Trophoblast cell (in vitro differentiated cells and primary cell): Measurements from ENCODE around the gene COA4.

ENCODE experiments used
- DNase-seq, 2 donors: peaks; one replicate each; pipeline ENCODE4 v3.0.0-alpha.2; 2016
- H2AFZ ChIP-seq: 2 replicates; pipeline ENCODE4 v1.6.1; 2013; ENCODE audit warnings: low read length, moderate library complexity, mild to moderate bottlenecking; ENCODE audit not compliant: insufficient read depth, poor library complexity
- H2AK5ac ChIP-seq: 2 replicates; pipeline ENCODE4 v1.6.1; 2013; ENCODE audit warnings: mild to moderate bottlenecking, low read length
- H2BK120ac ChIP-seq: 2 replicates; pipeline ENCODE4 v1.6.1; 2013; ENCODE audit warnings: low read length, mild to moderate bottlenecking, moderate library complexity; ENCODE audit not compliant: insufficient read depth, poor library complexity
- H2BK12ac ChIP-seq: 2 replicates; pipeline ENCODE4 v1.6.1; 2013; ENCODE audit warnings: mild to moderate bottlenecking, low read length, moderate library complexity
- H2BK5ac ChIP-seq: 2 replicates; pipeline ENCODE4 v1.6.1; 2013; ENCODE audit warnings: low read length, low read depth, moderate library complexity, mild to moderate bottlenecking; ENCODE audit not compliant: poor library complexity
- H3K14ac ChIP-seq: 2 replicates; pipeline ENCODE4 v1.6.1; 2013; ENCODE audit warnings: mild to moderate bottlenecking, low read length
- H3K18ac ChIP-seq: 2 replicates; pipeline ENCODE4 v1.6.1; 2013; ENCODE audit warnings: mild to moderate bottlenecking, low read length
- H3K23ac ChIP-seq: 2 replicates; pipeline ENCODE4 v1.6.1; 2013; ENCODE audit warnings: low read length
- H3K27ac ChIP-seq: 2 replicates; pipeline ENCODE4 v1.5.1; 2013; ENCODE audit warnings: low read depth, mild to moderate bottlenecking, inconsistent platforms, low read length, moderate library complexity
- H3K27me3 ChIP-seq: 2 replicates; pipeline ENCODE4 v1.6.1; 2013; ENCODE audit warnings: inconsistent platforms, mild to moderate bottlenecking, low read length, moderate library complexity; ENCODE audit not compliant: insufficient read depth
- H3K36me3 ChIP-seq, 2 experiments: 1 replicate in 1 of 2; 2 replicates in 1 of 2; pipeline ENCODE4 v1.6.1; 2013; ENCODE audit warnings: low read length in 2 of 2, mild to moderate bottlenecking in 2 of 2, moderate library complexity in 1 of 2; ENCODE audit not compliant: insufficient read depth in 2 of 2, control insufficient read depth in 1 of 2
- H3K4ac ChIP-seq: 2 replicates; pipeline ENCODE4 v1.6.1; 2013; ENCODE audit warnings: low read depth, mild to moderate bottlenecking, low read length, moderate library complexity
- H3K4me1 ChIP-seq, 2 experiments: 1 replicate in 1 of 2; 2 replicates in 1 of 2; pipeline ENCODE4 v1.6.1; 2013; ENCODE audit warnings: low read length in 2 of 2, mild to moderate bottlenecking in 2 of 2, moderate library complexity in 1 of 2; ENCODE audit not compliant: insufficient read depth in 2 of 2, control insufficient read depth in 1 of 2
- H3K4me2 ChIP-seq: 2 replicates; pipeline ENCODE4 v1.6.1; 2013; ENCODE audit warnings: inconsistent platforms, mild to moderate bottlenecking, low read length, moderate library complexity
- H3K4me3 ChIP-seq: 2 replicates; pipeline ENCODE4 v1.5.1; 2013; ENCODE audit warnings: mild to moderate bottlenecking, low read depth, low read length, inconsistent platforms
- H3K79me1 ChIP-seq: one replicate; pipeline ENCODE4 v1.6.1; 2013; ENCODE audit warnings: low read length
- H3K79me2 ChIP-seq: 2 replicates; pipeline ENCODE4 v1.6.1; 2013; ENCODE audit warnings: low read length, mild to moderate bottlenecking; ENCODE audit not compliant: control insufficient read depth, insufficient read depth, poor library complexity
- H3K9ac ChIP-seq: 2 replicates; pipeline ENCODE4 v1.6.1; 2013; ENCODE audit warnings: mild to moderate bottlenecking, low read length
- H3K9me3 ChIP-seq: 2 replicates; pipeline ENCODE4 v1.6.1; 2013; ENCODE audit warnings: low read depth, mild to moderate bottlenecking, control low read depth, inconsistent platforms, low read length; ENCODE audit not compliant: insufficient read depth
- H4K12ac ChIP-seq: 2 replicates; pipeline ENCODE4 v1.6.1; 2013; ENCODE audit warnings: low read depth, mild to moderate bottlenecking, low read length, moderate library complexity
- H4K8ac ChIP-seq: 2 replicates; pipeline ENCODE4 v1.6.1; 2013; ENCODE audit warnings: low read depth, mild to moderate bottlenecking, low read length, moderate library complexity
- H4K91ac ChIP-seq: one replicate; pipeline ENCODE4 v1.6.1; 2013; ENCODE audit warnings: low read depth, mild to moderate bottlenecking, low read length, moderate library complexity
- WGBS: extraction: QIAGEN DNeasy Blood & Tissue Kit; methylation state at CpG from one replicate; pipeline ENCODE4 v1.1.7; 2013; ENCODE audit warnings: missing lambda C conversion rate; ENCODE audit not compliant: insufficient read length, insufficient coverage; ENCODE audit errors: extremely low coverage; 5-methylcytosine and 5-hydroxymethylcytosine counted together

Gene COA4

GRCh38 chr11:73913472-73913871 is 36.8 kb upstream of the COA4 start:
- Histone ChIP-seq H3K27me3 (no peaks in the 10 kb centered on the region), H3K4me2 (no peak overlapping the region), H3K4me3 (no peak overlapping the region), H3K79me1 (no peaks in the 10 kb centered on the region), H3K4me1 (no peaks in the 10 kb centered on the region), H3K4ac (no peak overlapping the region), H4K12ac (no peak overlapping the region), H3K18ac (no peak overlapping the region), H3K9ac (no peak overlapping the region), H4K8ac (no peak overlapping the region), H3K27ac (no peak overlapping the region), H2BK12ac (no peak overlapping the region), H4K91ac (no peak overlapping the region), H2AK5ac (no peak overlapping the region), H2AFZ (no peak overlapping the region), H3K23ac (no peak overlapping the region), H3K36me3 (peaks cover 5 to 10% of the 10 kb centered on the region in 2 experiments), H2BK120ac (no peak overlapping the region), H3K9me3 (no peaks in the 10 kb centered on the region), H3K79me2 (no peaks in the 10 kb centered on the region), H2BK5ac (no peak overlapping the region), H3K14ac (no peak overlapping the region)
- DNase-seq = peak in 1 of 2 donors; percentile 49

GRCh38 chr11:73912026-73912425 is 35.4 kb upstream of the COA4 start:
- H2AFZ ChIP-seq = no peak overlapping the region
- H4K8ac ChIP-seq = no peak overlapping the region
- no peak for DNase-seq
- no peak overlapping the region for H3K14ac ChIP-seq
- H3K36me3 ChIP-seq = peaks cover 5 to 10% of the 10 kb centered on the region in 2 experiments
- H3K9ac ChIP-seq = no peak overlapping the region
- no peaks in the 10 kb centered on the region for H3K79me2 ChIP-seq
- no peak overlapping the region for H4K12ac ChIP-seq
- H3K4ac ChIP-seq = no peak overlapping the region
- H3K27me3 ChIP-seq = no peaks in the 10 kb centered on the region
- H3K4me2 ChIP-seq = no peak overlapping the region
- no peak overlapping the region for H2BK5ac ChIP-seq
- no peaks in the 10 kb centered on the region for H3K9me3 ChIP-seq
- H3K4me1 ChIP-seq = no peaks in the 10 kb centered on the region
- H3K4me3 ChIP-seq = no peak overlapping the region
- no peak overlapping the region for H2BK120ac ChIP-seq
- H4K91ac ChIP-seq = no peak overlapping the region
- WGBS = no CpG with 5 or more reads among the region's 2 CpGs
- H2AK5ac ChIP-seq = no peak overlapping the region
- no peak overlapping the region for H3K18ac ChIP-seq
- H3K79me1 ChIP-seq = no peaks in the 10 kb centered on the region
- H2BK12ac ChIP-seq = no peak overlapping the region
- no peak overlapping the region for H3K27ac ChIP-seq
- no peak overlapping the region for H3K23ac ChIP-seq

GRCh38 chr11:73907191-73907590 is 30.5 kb upstream of the COA4 start:
- no peak overlapping the region for H2AFZ ChIP-seq
- no peak overlapping the region for H4K91ac ChIP-seq
- H3K4me3 ChIP-seq = no peak overlapping the region
- no peak overlapping the region for H2AK5ac ChIP-seq
- no CpG with 5 or more reads among the region's 4 CpGs for WGBS
- H3K36me3 ChIP-seq = peaks cover 0 to 2% of the 10 kb centered on the region in 2 experiments
- H4K8ac ChIP-seq = no peak overlapping the region
- H3K14ac ChIP-seq = no peak overlapping the region
- H3K27ac ChIP-seq = no peak overlapping the region
- H2BK120ac ChIP-seq = no peak overlapping the region
- no peak overlapping the region for H3K9ac ChIP-seq
- no peak overlapping the region for H2BK12ac ChIP-seq
- peak; percentile 31 to 66 for DNase-seq
- no peak overlapping the region for H3K4me2 ChIP-seq
- no peak overlapping the region for H3K4ac ChIP-seq
- no peaks in the 10 kb centered on the region for H3K27me3 ChIP-seq
- H3K4me1 ChIP-seq = no peaks in the 10 kb centered on the region
- no peaks in the 10 kb centered on the region for H3K79me2 ChIP-seq
- no peaks in the 10 kb centered on the region for H3K9me3 ChIP-seq
- H3K18ac ChIP-seq = no peak overlapping the region
- no peak overlapping the region for H4K12ac ChIP-seq
- H3K23ac ChIP-seq = no peak overlapping the region
- H3K79me1 ChIP-seq = no peaks in the 10 kb centered on the region
- H2BK5ac ChIP-seq = no peak overlapping the region

GRCh38 chr11:73902303-73902702 is 25.7 kb upstream of the COA4 start:
- H3K9me3 ChIP-seq = no peaks in the 10 kb centered on the region
- no peaks in the 10 kb centered on the region for H3K79me2 ChIP-seq
- no peaks in the 10 kb centered on the region for H3K79me1 ChIP-seq
- no peak overlapping the region for H2BK12ac ChIP-seq
- H3K4me2 ChIP-seq = no peak overlapping the region
- H2AK5ac ChIP-seq = no peak overlapping the region
- H4K91ac ChIP-seq = no peak overlapping the region
- no peak overlapping the region for H4K8ac ChIP-seq
- H3K9ac ChIP-seq = no peak overlapping the region
- H2BK120ac ChIP-seq = no peak overlapping the region
- H3K27me3 ChIP-seq = no peaks in the 10 kb centered on the region
- no peak overlapping the region for H4K12ac ChIP-seq
- peaks cover 2% of the 10 kb centered on the region in 2 experiments for H3K36me3 ChIP-seq
- H3K27ac ChIP-seq = no peak overlapping the region
- no peak overlapping the region for H3K14ac ChIP-seq
- no CpG with 5 or more reads among the region's 1 CpG for WGBS
- no peaks in the 10 kb centered on the region for H3K4me1 ChIP-seq
- no peak overlapping the region for H2AFZ ChIP-seq
- H3K4me3 ChIP-seq = no peak overlapping the region
- H3K4ac ChIP-seq = no peak overlapping the region
- H2BK5ac ChIP-seq = no peak overlapping the region
- DNase-seq = no peak
- H3K23ac ChIP-seq = no peak overlapping the region
- H3K18ac ChIP-seq = no peak overlapping the region
